Neural crest cell (in vitro differentiated cells): ENCODE results near the gene CCDC91. TPM values are rescaled to one million over a fixed set of nuclear protein-coding genes. Genes with fewer than 3 reads are reported as not detected.

ENCODE experiments used
- DNase-seq: peaks from one replicate; pipeline ENCODE4 v3.0.0; 2021; ENCODE audit warnings: low read depth, mixed read lengths, low spot score
- H3K27ac Mint-ChIP-seq: one replicate; pipeline ENCODE4 v1.8.0; 2021; ENCODE audit warnings: mild to moderate bottlenecking, mixed read lengths; ENCODE audit not compliant: unreplicated experiment
- H3K27me3 Mint-ChIP-seq: 2 replicates; pipeline ENCODE4 v1.8.0; 2021; ENCODE audit warnings: low read depth, mild to moderate bottlenecking, mixed read lengths
- H3K36me3 Mint-ChIP-seq: 2 replicates; pipeline ENCODE4 v1.8.0; 2021; ENCODE audit warnings: low read depth, mild to moderate bottlenecking, mixed read lengths
- H3K4me1 Mint-ChIP-seq: 2 replicates; pipeline ENCODE4 v1.8.0; 2021; ENCODE audit warnings: mixed read lengths
- H3K4me3 Mint-ChIP-seq: one replicate; pipeline ENCODE4 v1.8.0; 2021; ENCODE audit warnings: mild to moderate bottlenecking, mixed read lengths
- H3K9me3 Mint-ChIP-seq: 2 replicates; pipeline ENCODE4 v1.8.0; 2021; ENCODE audit warnings: mixed read lengths
- CTCF ChIP-seq: fragments of 200-600 bp; sonication (generic); conservative IDR thresholded peaks from 2 replicates; pipeline ENCODE4 v1.5.0; 2021; ENCODE audit warnings: antibody characterized with exemption, mild to moderate bottlenecking
- total RNA-seq: library from RNA; stranded (reverse); gene quantifications from 2 replicates; pipeline ENCODE4 v1.2.1, GENCODE V29; 2021

Gene CCDC91
- total RNA-seq, 1 donor from 2014 or later, result 13.9 TPM

GRCh38 chr12:28498850-28499249 is 308.6 kb downstream of the CCDC91 start:
- TF ChIP-seq CTCF, result no peak
- Mint-ChIP-seq H3K9me3 (peaks cover 3% of the 10 kb centered on the region), H3K4me1 (no peaks in the 10 kb centered on the region), H3K36me3 (peaks cover 8% of the 10 kb centered on the region), H3K27ac (no peak overlapping the region), H3K4me3 (no peak overlapping the region), H3K27me3 (no peaks in the 10 kb centered on the region)
- no peak for DNase-seq

GRCh38 chr12:28500373-28501024 is 310.2 kb downstream of the CCDC91 start:
- H3K4me1 Mint-ChIP-seq, result no peaks in the 10 kb centered on the region
- no peak overlapping the region for H3K4me3 Mint-ChIP-seq
- DNase-seq, result no peak
- TF ChIP-seq CTCF, result no peak
- peaks cover 3% of the 10 kb centered on the region for H3K9me3 Mint-ChIP-seq
- peaks cover 10% of the 10 kb centered on the region for H3K36me3 Mint-ChIP-seq
- no peaks in the 10 kb centered on the region for H3K27me3 Mint-ChIP-seq
- no peak overlapping the region for H3K27ac Mint-ChIP-seq

GRCh38 chr12:28506271-28506670 is 316.0 kb downstream of the CCDC91 start:
- Mint-ChIP-seq H3K4me3 (no peak overlapping the region), H3K36me3 (peaks cover 9% of the 10 kb centered on the region), H3K9me3 (peaks cover 3% of the 10 kb centered on the region), H3K27me3 (no peaks in the 10 kb centered on the region), H3K27ac (no peak overlapping the region), H3K4me1 (no peaks in the 10 kb centered on the region)
- DNase-seq, result no peak
- TF ChIP-seq CTCF, result no peak

- peaks cover under 1% of the 10 kb centered on the region for H3K9me3 Mint-ChIP-seq
- DNase-seq, result no peak
- no peak for TF ChIP-seq CTCF
- H3K36me3 Mint-ChIP-seq, result peaks cover 7% of the 10 kb centered on the region
- no peaks in the 10 kb centered on the region for H3K4me1 Mint-ChIP-seq
- H3K27me3 Mint-ChIP-seq, result no peaks in the 10 kb centered on the region
- H3K27ac Mint-ChIP-seq, result no peak overlapping the region
- no peak overlapping the region for H3K4me3 Mint-ChIP-seq
These were observed 316.8 kb downstream of the CCDC91 start for GRCh38 chr12:28507033-28507432.

- no peak for DNase-seq
- Mint-ChIP-seq H3K4me3 (no peak overlapping the region), H3K4me1 (no peaks in the 10 kb centered on the region), H3K27me3 (no peaks in the 10 kb centered on the region), H3K9me3 (no peaks in the 10 kb centered on the region), H3K36me3 (peaks cover 4% of the 10 kb centered on the region), H3K27ac (no peak overlapping the region)
- no peak for TF ChIP-seq CTCF
These were observed 317.6 kb downstream of the CCDC91 start for GRCh38 chr12:28507867-28508266.
